NCI-H2107 treated with DMSO at 0.1 percent for 48 hours (cell line): ENCODE results near the gene IGFBP3.

Source experiments
- DNase-seq: peaks from one replicate; lab custom pipeline; 2025; ENCODE audit not compliant: unreplicated experiment; lab: John Stamatoyannopoulos, UW

Gene IGFBP3

GRCh38 chr7:45923290-45923689 is 2.2 kb upstream of the IGFBP3 start:
- peak; percentile 40 for DNase-seq

- DNase-seq: no peak
Measured at GRCh38 chr7:45922810-45923209, 1.7 kb upstream of the IGFBP3 start.

GRCh38 chr7:45921699-45922519 is 837 bp upstream of the IGFBP3 start:
- DNase-seq: no peak

- DNase-seq: no peak
Measured at GRCh38 chr7:45921381-45921698, 268 bp upstream of the IGFBP3 start.

- DNase-seq: no peak
Measured at GRCh38 chr7:45919993-45920459, 1.0 kb downstream of the IGFBP3 start.

- DNase-seq: no peak
Measured at GRCh38 chr7:45919231-45919784, 1.8 kb downstream of the IGFBP3 start.

- no peak for DNase-seq
Measured at GRCh38 chr7:45918556-45918955, 2.5 kb downstream of the IGFBP3 start.

- DNase-seq: peak; percentile 54
Measured at GRCh38 chr7:45917658-45918057, 3.4 kb downstream of the IGFBP3 start.

- DNase-seq: no peak
Measured at GRCh38 chr7:45917064-45917463, 4.0 kb downstream of the IGFBP3 start.

- no peak for DNase-seq
Measured at GRCh38 chr7:45915606-45916005, 5.5 kb downstream of the IGFBP3 start.

GRCh38 chr7:45914911-45915310 is 6.2 kb downstream of the IGFBP3 start:
- DNase-seq: no peak

- no peak for DNase-seq
Measured at GRCh38 chr7:45912972-45913371, 8.1 kb downstream of the IGFBP3 start.

GRCh38 chr7:45911311-45911710 is 9.8 kb downstream of the IGFBP3 start:
- no peak for DNase-seq

GRCh38 chr7:45910855-45911254 is 10.2 kb downstream of the IGFBP3 start:
- no peak for DNase-seq

- DNase-seq: no peak
Measured at GRCh38 chr7:45909561-45909960, 11.5 kb downstream of the IGFBP3 start.

GRCh38 chr7:45902820-45903219 is 18.3 kb downstream of the IGFBP3 start:
- DNase-seq: no peak

GRCh38 chr7:45901566-45901965 is 19.5 kb downstream of the IGFBP3 start:
- no peak for DNase-seq

GRCh38 chr7:45898222-45898621 is 22.9 kb downstream of the IGFBP3 start:
- DNase-seq: no peak

- DNase-seq: no peak
Measured at GRCh38 chr7:45897042-45897690, 23.9 kb downstream of the IGFBP3 start.

GRCh38 chr7:45894665-45895062 is 26.4 kb downstream of the IGFBP3 start:
- DNase-seq: no peak

GRCh38 chr7:45893996-45894664 is 26.9 kb downstream of the IGFBP3 start:
- no peak for DNase-seq
